ENCODE measurements around the gene NFYC.

GRCh38 chr1:40810927-40811326 lies 119.4 kb downstream of the NFYC start:
- TF ChIP-seq, protein P1, sequence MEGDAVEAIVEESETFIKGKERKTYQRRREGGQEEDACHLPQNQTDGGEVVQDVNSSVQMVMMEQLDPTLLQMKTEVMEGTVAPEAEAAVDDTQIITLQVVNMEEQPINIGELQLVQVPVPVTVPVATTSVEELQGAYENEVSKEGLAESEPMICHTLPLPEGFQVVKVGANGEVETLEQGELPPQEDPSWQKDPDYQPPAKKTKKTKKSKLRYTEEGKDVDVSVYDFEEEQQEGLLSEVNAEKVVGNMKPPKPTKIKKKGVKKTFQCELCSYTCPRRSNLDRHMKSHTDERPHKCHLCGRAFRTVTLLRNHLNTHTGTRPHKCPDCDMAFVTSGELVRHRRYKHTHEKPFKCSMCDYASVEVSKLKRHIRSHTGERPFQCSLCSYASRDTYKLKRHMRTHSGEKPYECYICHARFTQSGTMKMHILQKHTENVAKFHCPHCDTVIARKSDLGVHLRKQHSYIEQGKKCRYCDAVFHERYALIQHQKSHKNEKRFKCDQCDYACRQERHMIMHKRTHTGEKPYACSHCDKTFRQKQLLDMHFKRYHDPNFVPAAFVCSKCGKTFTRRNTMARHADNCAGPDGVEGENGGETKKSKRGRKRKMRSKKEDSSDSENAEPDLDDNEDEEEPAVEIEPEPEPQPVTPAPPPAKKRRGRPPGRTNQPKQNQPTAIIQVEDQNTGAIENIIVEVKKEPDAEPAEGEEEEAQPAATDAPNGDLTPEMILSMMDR (IDR thresholded peaks at IDR 0.05), result no peak
- no peak for TF ChIP-seq POLR2A (IDR thresholded peaks at IDR 0.05)
